GM12878 (cell line): ENCODE measurements around the gene PRSS33. TPM values are rescaled to one million over a fixed set of nuclear protein-coding genes. Genes with fewer than 3 reads are reported as not detected.

ENCODE experiments used
- ATAC-seq: fragments of 200-7000 bp; cut with Tn5 transposase; 3 replicates; pipeline ENCODE4 v1.9.1; 2020; ENCODE audit warnings: mild to moderate bottlenecking, moderate library complexity
- BruUV-seq: library from RNA; stranded (reverse); fragments of 400-500 nt; replicated peaks from 2 replicates; lab custom pipeline; 2021; lab: Mats Ljungman, UMichigan
- CTCF ChIA-PET: fragments of 300-600 bp; sonication (Branson Sonifier 250); formaldehyde crosslinking; extraction: SDS; loops from one replicate; lab custom pipeline; 2021; ENCODE audit warnings: inconsistent platforms; lab: Yijun Ruan, JAX
- POLR2A ChIA-PET: fragments of 350-600 bp; formaldehyde crosslinking; extraction: SDS; loops from one replicate; lab custom pipeline; 2021; ENCODE audit warnings: inconsistent platforms; lab: Charles Lee
- RAD21 ChIA-PET: fragments of 300-600 bp; sonication (Branson Sonifier 250); formaldehyde crosslinking; loops from one replicate; lab custom pipeline; 2023; ENCODE audit warnings: antibody characterized with exemption; ENCODE audit not compliant: unreplicated experiment; lab: Charles Lee
- SMC1A ChIA-PET: fragments of 300-600 bp; sonication (Branson Sonifier 250); formaldehyde crosslinking; loops from one replicate; lab custom pipeline; 2023; ENCODE audit not compliant: unreplicated experiment, uncharacterized antibody; lab: Charles Lee
- DNase-seq: peaks from one replicate; pipeline ENCODE4 v3.0.0-alpha.2; 2011; ENCODE audit warnings: low read depth, low spot score
- FAIRE-seq: peaks from 3 replicates; lab custom pipeline; 2011; peaks lifted over from hg19 to GRCh38; lab: Jason Lieb, UNC
- H2AFZ ChIP-seq: 2 replicates; pipeline ENCODE4 v1.6.0; 2011; ENCODE audit warnings: low read depth, low read length, control low read depth; ENCODE audit not compliant: control insufficient read depth
- H3K27ac ChIP-seq: 2 replicates; pipeline ENCODE4 v1.5.1; 2011; ENCODE audit warnings: control low read depth; ENCODE audit not compliant: control insufficient read depth, insufficient read depth
- H3K27me3 ChIP-seq, 2 experiments: replicated peaks in 1 of 2; 2 replicates each; pipeline versions ENCODE4 v1.6.0 to v1.6.1; 2011; ENCODE audit warnings: low read length in 1 of 2; ENCODE audit not compliant: control insufficient read depth in 2 of 2, insufficient read depth in 2 of 2
- H3K36me3 ChIP-seq, 2 experiments: 2 replicates each; pipeline ENCODE4 v1.5.1; 2011; ENCODE audit warnings: low read length in 1 of 2; ENCODE audit not compliant: control insufficient read depth in 2 of 2, insufficient read depth in 2 of 2
- H3K4me1 ChIP-seq: 2 replicates; pipeline ENCODE4 v1.6.1; 2011; ENCODE audit warnings: mild to moderate bottlenecking, low read length, moderate library complexity, mixed read lengths; ENCODE audit not compliant: control insufficient read depth, insufficient read depth
- H3K4me2 ChIP-seq: 2 replicates; pipeline ENCODE4 v1.6.0; 2011; ENCODE audit warnings: control low read depth; ENCODE audit not compliant: control insufficient read depth, insufficient read depth
- H3K4me3 ChIP-seq: fragments of 200-600 bp; sonication (generic); 2 replicates; pipeline ENCODE4 v1.5.1; 2016
- H3K79me2 ChIP-seq: 2 replicates; pipeline ENCODE4 v1.6.0; 2011; ENCODE audit warnings: low read length; ENCODE audit not compliant: control insufficient read depth, insufficient read depth
- H3K9ac ChIP-seq: 2 replicates; pipeline ENCODE4 v1.8.0; 2011; ENCODE audit warnings: low read length, control low read depth, mixed read lengths; ENCODE audit not compliant: control insufficient read depth, insufficient read depth
- H3K9me3 ChIP-seq: replicated peaks from 3 replicates; pipeline ENCODE4 v1.5.1; 2011; ENCODE audit warnings: mild to moderate bottlenecking, low read length; ENCODE audit not compliant: control insufficient read depth, insufficient read depth
- H4K20me1 ChIP-seq: 2 replicates; pipeline ENCODE4 v1.6.0; 2011; ENCODE audit not compliant: control insufficient read depth, insufficient read depth
- CREB1 ChIP-seq: IDR thresholded peaks from 2 replicates; pipeline ENCODE4 v1.6.1; 2012; ENCODE audit warnings: low read depth, mild to moderate bottlenecking, inconsistent platforms
- CREM ChIP-seq: IDR thresholded peaks from 2 replicates; pipeline ENCODE4 v1.6.1; 2014; ENCODE audit warnings: antibody characterized with exemption, low read depth
- EED ChIP-seq: sonication (generic); IDR thresholded peaks from 2 replicates; pipeline ENCODE4 v1.6.1; 2016; ENCODE audit warnings: antibody characterized with exemption, low read depth
- EGR1 ChIP-seq, 2 experiments: IDR thresholded peaks; 1 replicate in 1 of 2; 2 replicates in 1 of 2; pipeline ENCODE4 v1.6.1; 2011 to 2012; ENCODE audit warnings: low read depth in 2 of 2, low read length in 2 of 2, borderline replicate concordance in 1 of 2, mild to moderate bottlenecking in 1 of 2, moderate library complexity in 1 of 2
- HDGF ChIP-seq: fragments of 450-650 bp; IDR thresholded peaks from 2 replicates; pipeline ENCODE4 v1.6.1; 2016; ENCODE audit warnings: antibody characterized with exemption
- NR2C1 ChIP-seq: fragments of 450-650 bp; IDR thresholded peaks from 2 replicates; pipeline ENCODE4 v1.6.1; 2017; ENCODE audit warnings: antibody characterized with exemption, mild to moderate bottlenecking, moderate library complexity
- POLR2A ChIP-seq: IDR thresholded peaks from 2 replicates; pipeline ENCODE4 v1.6.1; 2011; ENCODE audit warnings: low read depth, mild to moderate bottlenecking, low read length
- POLR2AphosphoS5 ChIP-seq: IDR thresholded peaks from 2 replicates; pipeline ENCODE4 v1.6.1; 2011; ENCODE audit warnings: mild to moderate bottlenecking, low read length, inconsistent platforms
- SMAD5 ChIP-seq: IDR thresholded peaks from 2 replicates; pipeline ENCODE4 v1.6.1; 2016; ENCODE audit warnings: antibody characterized with exemption, low read depth
- SMC3 ChIP-seq: IDR thresholded peaks from 2 replicates; pipeline ENCODE4 v1.6.1; 2011; ENCODE audit warnings: low read length, improper control_type of control experiment, borderline replicate concordance
- STAT3 ChIP-seq: IDR thresholded peaks from 2 replicates; pipeline ENCODE4 v1.6.1; 2011; ENCODE audit warnings: low read depth, low read length, improper control_type of control experiment
- WGBS: methylation state at CpG from one replicate; pipeline ENCODE4 v1.1.6; 2016; ENCODE audit warnings: low lambda C conversion rate; ENCODE audit not compliant: insufficient replicate concordance, insufficient coverage; ENCODE audit errors: missing lambda C conversion rate; 5-methylcytosine and 5-hydroxymethylcytosine counted together
- in situ Hi-C: fragments of 300-500 bp; cut with MboI; formaldehyde crosslinking; loops from 9 replicates; pipeline ENCODE4 v1.14.3; 2018; ENCODE audit warnings: mixed read lengths
- intact Hi-C: fragments of 100-400 bp; cut with micrococcal nuclease; formaldehyde crosslinking; loops from one replicate; pipeline ENCODE4 v1.14.2; 2022; ENCODE audit not compliant: unreplicated experiment
- polyA plus RNA-seq, 11 experiments: library from polyadenylated mRNA; depleted of rRNA in 4 of 11; unstranded in 6 of 11; stranded (reverse) in 5 of 11; fragments of >200 nt; fragmentation: Nextera tagmentation in 4 of 11; fragmentation: Illumina TruSeq in 1 of 11; extraction: Ambion mirVana in 4 of 11; extraction: Trizol in 1 of 11; gene quantifications; 1 replicate in 1 of 11; 2 replicates in 10 of 11; pipeline versions ENCODE4 v1.2.1 to v1.2.3, GENCODE V29; 2011 to 2016; ENCODE audit warnings: inconsistent platforms in 2 of 11, missing spikeins in 2 of 11, low read depth in 1 of 11
- small RNA-seq: library from RNA; depleted of rRNA; stranded (forward); fragments of <200 nt; gene quantifications from one replicate; pipeline ENCODE3, GENCODE V24; 2014
- total RNA-seq, 4 experiments: library from RNA; depleted of rRNA in 3 of 4; stranded (reverse); fragments of >200 nt in 3 of 4; fragmentation: Illumina TruSeq in 1 of 4; extraction: Trizol in 1 of 4; gene quantifications; 2 replicates each; pipeline versions ENCODE4 v1.2.1 to v1.2.3, GENCODE V29; 2013 to 2021
- TF ChIP-seq, protein P1 (sequence below): IDR thresholded peaks from 2 replicates; pipeline ENCODE4 v1.6.1; 2012; ENCODE audit warnings: low read depth, low read length, improper control_type of control experiment
- TF ChIP-seq, protein P2 (sequence below): fragments of 450-650 bp; IDR thresholded peaks from 2 replicates; pipeline ENCODE4 v1.6.1; 2017; ENCODE audit warnings: antibody characterized with exemption, mild to moderate bottlenecking, moderate library complexity

The PRSS33 gene
- total and polyA plus RNA-seq, 10 of the 15 experiments (the other 5 are each of a cell fraction or from before 2014, with no cell fraction given) = not detected

DNA sequence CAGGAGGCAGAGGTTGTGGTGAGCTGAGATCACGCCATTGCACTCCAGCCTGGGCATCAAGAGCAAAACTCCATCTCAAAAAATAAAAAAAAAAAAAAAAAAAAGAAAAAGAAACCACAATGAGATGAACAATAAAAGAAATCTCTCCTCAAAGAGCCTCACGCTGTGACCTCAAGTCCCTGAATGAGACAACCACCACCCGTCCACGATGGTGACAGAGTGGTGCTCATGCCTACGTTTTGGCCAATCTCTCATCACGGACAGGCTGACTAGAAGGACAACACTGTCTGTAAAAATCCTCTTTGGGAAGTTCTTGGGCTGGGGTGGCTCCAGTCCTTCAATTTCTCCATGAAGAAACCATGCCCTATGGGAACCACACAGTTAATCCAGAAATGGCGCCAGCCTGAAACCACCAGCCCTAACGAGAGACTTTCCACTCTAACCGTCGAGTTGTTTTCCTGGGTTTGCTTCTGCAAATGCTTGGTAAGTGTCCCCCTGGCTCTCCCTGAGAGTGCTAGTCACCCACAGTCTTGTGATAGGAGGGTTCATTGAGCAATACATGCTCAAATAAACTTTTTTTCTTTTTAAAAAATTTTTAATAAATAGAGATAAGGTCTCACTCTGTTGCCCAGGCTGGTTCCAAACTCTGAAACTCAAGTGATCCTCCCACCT is 52.4 kb downstream of the PRSS33 start:
- Histone ChIP-seq H3K4me1 (no peaks in the 10 kb centered on the region), H3K36me3 (no peaks in the 10 kb centered on the region), H3K27ac (no peak overlapping the region)
- CTCF ChIA-PET = no interaction called here
- POLR2A ChIA-PET = no interaction called here
- WGBS = 44% methylated on average over 10 of the region's 10 CpGs
- intact Hi-C loops = no loop called here
- ATAC-seq = no peak
- TF ChIP-seq HDGF = no peak
- TF ChIP-seq POLR2AphosphoS5 = no peak
- TF ChIP-seq, protein P1, sequence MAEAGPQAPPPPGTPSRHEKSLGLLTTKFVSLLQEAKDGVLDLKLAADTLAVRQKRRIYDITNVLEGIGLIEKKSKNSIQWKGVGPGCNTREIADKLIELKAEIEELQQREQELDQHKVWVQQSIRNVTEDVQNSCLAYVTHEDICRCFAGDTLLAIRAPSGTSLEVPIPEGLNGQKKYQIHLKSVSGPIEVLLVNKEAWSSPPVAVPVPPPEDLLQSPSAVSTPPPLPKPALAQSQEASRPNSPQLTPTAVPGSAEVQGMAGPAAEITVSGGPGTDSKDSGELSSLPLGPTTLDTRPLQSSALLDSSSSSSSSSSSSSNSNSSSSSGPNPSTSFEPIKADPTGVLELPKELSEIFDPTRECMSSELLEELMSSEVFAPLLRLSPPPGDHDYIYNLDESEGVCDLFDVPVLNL = no peak
- no peak for TF ChIP-seq EED
- no peak for TF ChIP-seq NR2C1
- no peak for TF ChIP-seq POLR2A
- no peak for TF ChIP-seq CREB1
- TF ChIP-seq, protein P2, sequence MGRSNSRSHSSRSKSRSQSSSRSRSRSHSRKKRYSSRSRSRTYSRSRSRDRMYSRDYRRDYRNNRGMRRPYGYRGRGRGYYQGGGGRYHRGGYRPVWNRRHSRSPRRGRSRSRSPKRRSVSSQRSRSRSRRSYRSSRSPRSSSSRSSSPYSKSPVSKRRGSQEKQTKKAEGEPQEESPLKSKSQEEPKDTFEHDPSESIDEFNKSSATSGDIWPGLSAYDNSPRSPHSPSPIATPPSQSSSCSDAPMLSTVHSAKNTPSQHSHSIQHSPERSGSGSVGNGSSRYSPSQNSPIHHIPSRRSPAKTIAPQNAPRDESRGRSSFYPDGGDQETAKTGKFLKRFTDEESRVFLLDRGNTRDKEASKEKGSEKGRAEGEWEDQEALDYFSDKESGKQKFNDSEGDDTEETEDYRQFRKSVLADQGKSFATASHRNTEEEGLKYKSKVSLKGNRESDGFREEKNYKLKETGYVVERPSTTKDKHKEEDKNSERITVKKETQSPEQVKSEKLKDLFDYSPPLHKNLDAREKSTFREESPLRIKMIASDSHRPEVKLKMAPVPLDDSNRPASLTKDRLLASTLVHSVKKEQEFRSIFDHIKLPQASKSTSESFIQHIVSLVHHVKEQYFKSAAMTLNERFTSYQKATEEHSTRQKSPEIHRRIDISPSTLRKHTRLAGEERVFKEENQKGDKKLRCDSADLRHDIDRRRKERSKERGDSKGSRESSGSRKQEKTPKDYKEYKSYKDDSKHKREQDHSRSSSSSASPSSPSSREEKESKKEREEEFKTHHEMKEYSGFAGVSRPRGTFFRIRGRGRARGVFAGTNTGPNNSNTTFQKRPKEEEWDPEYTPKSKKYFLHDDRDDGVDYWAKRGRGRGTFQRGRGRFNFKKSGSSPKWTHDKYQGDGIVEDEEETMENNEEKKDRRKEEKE = no peak
- no peak for TF ChIP-seq SMC3
- TF ChIP-seq STAT3 = no peak
- TF ChIP-seq EGR1 (IDR thresholded peaks at IDR 0.05; ENCODE audit: borderline replicate concordance in 1 of 2, low read depth in 2 of 2, low read length in 2 of 2) = no peak
- TF ChIP-seq SMAD5 = no peak
- no peak for TF ChIP-seq CREM
- TF ChIP-seq, all 136 proteins: peak for 0
- Histone ChIP-seq H3K79me2 (no peaks in the 10 kb centered on the region), H3K4me2 (no peak overlapping the region), H4K20me1 (no peaks in the 10 kb centered on the region), H3K9ac (no peak overlapping the region), H3K9me3 (no peaks in the 10 kb centered on the region), H3K4me3 (no peak overlapping the region), H2AFZ (no peak overlapping the region), H3K27me3 (no peaks in the 10 kb centered on the region)
- no peak for FAIRE-seq
- RAD21 ChIA-PET = no interaction called here
- SMC1A ChIA-PET = no interaction called here
- no peak for DNase-seq
- in situ Hi-C loops = no loop called here
- no TSS peak for BruUV-seq

Small RNAs within 50 kb of the gene (small RNA-seq; reads per million reads assigned to genes)
- not detected for gene SNORA3C

Other genes starting within 250 kb of the PRSS33 start
Only the 7 nearest of the 20 such genes appear.
- gene PRSS27, start 67.3 kb downstream of the PRSS33 start, total RNA-seq (2014; rRNA removed) = 0.71 and 1.4 TPM in 2 replicates
- 0.27 and 0.37 TPM in 2 replicates for gene PRSS27, start 67.3 kb downstream of the PRSS33 start, total RNA-seq (2014; rRNA removed; fragmentation: Illumina TruSeq; extraction: Trizol)
- gene PRSS27, start 67.3 kb downstream of the PRSS33 start, total RNA-seq (2021) = 0.97 and 1.8 TPM in 2 replicates
- gene PRSS27, start 67.3 kb downstream of the PRSS33 start, polyA plus RNA-seq (2011; rRNA removed) = 0.49 and 0.65 TPM in 2 replicates
- gene PRSS27, start 67.3 kb downstream of the PRSS33 start, polyA plus RNA-seq (2014; fragmentation: Illumina TruSeq; extraction: Trizol) = 0.18 TPM in 1 of 2 replicates, not detected in the other
- gene PRSS27, start 67.3 kb downstream of the PRSS33 start, polyA plus RNA-seq (2014; fragmentation: Nextera tagmentation; extraction: Ambion mirVana) = not detected
- 0.86 and 1.8 TPM in 2 replicates for gene PRSS27, start 67.3 kb downstream of the PRSS33 start, polyA plus RNA-seq (2014; rRNA removed)
- gene PRSS27, start 67.3 kb downstream of the PRSS33 start, polyA plus RNA-seq (2016; fragmentation: Nextera tagmentation; extraction: Ambion mirVana) = under 1 TPM; 0.21 to 0.36 TPM
- 45.0 and 58.5 TPM in 2 replicates for gene SRRM2, start 34.9 kb downstream of the PRSS33 start, total RNA-seq (2014; rRNA removed)
- 66.4 and 68.1 TPM in 2 replicates for gene SRRM2, start 34.9 kb downstream of the PRSS33 start, total RNA-seq (2014; rRNA removed; fragmentation: Illumina TruSeq; extraction: Trizol)
- 420 and 483 TPM in 2 replicates for gene SRRM2, start 34.9 kb downstream of the PRSS33 start, total RNA-seq (2021)
- 96.5 and 129 TPM in 2 replicates for gene SRRM2, start 34.9 kb downstream of the PRSS33 start, polyA plus RNA-seq (2011; rRNA removed)
- gene SRRM2, start 34.9 kb downstream of the PRSS33 start, polyA plus RNA-seq (2014; fragmentation: Illumina TruSeq; extraction: Trizol) = 402 and 463 TPM in 2 replicates
- 10 to 100 TPM; 30.1 to 73.0 TPM for gene SRRM2, start 34.9 kb downstream of the PRSS33 start, polyA plus RNA-seq (2014; fragmentation: Nextera tagmentation; extraction: Ambion mirVana)
- gene SRRM2, start 34.9 kb downstream of the PRSS33 start, polyA plus RNA-seq (2014; rRNA removed) = 502 and 661 TPM in 2 replicates
- 100 to 1,000 TPM; 262 to 266 TPM for gene SRRM2, start 34.9 kb downstream of the PRSS33 start, polyA plus RNA-seq (2016; fragmentation: Nextera tagmentation; extraction: Ambion mirVana)
- gene ELOB, start 10.3 kb downstream of the PRSS33 start, total RNA-seq (2014; rRNA removed) = 177 and 258 TPM in 2 replicates
- gene ELOB, start 10.3 kb downstream of the PRSS33 start, total RNA-seq (2014; rRNA removed; fragmentation: Illumina TruSeq; extraction: Trizol) = 133 and 154 TPM in 2 replicates
- gene ELOB, start 10.3 kb downstream of the PRSS33 start, total RNA-seq (2021) = 211 and 219 TPM in 2 replicates
- gene ELOB, start 10.3 kb downstream of the PRSS33 start, polyA plus RNA-seq (2011; rRNA removed) = 72.8 and 219 TPM in 2 replicates
- gene ELOB, start 10.3 kb downstream of the PRSS33 start, polyA plus RNA-seq (2014; fragmentation: Illumina TruSeq; extraction: Trizol) = 5.0 and 86.9 TPM in 2 replicates
- gene ELOB, start 10.3 kb downstream of the PRSS33 start, polyA plus RNA-seq (2014; fragmentation: Nextera tagmentation; extraction: Ambion mirVana) = 100 to 1,000 TPM; 752 to 823 TPM
- 268 and 337 TPM in 2 replicates for gene ELOB, start 10.3 kb downstream of the PRSS33 start, polyA plus RNA-seq (2014; rRNA removed)
- 100 to 1,000 TPM; 487 to 534 TPM for gene ELOB, start 10.3 kb downstream of the PRSS33 start, polyA plus RNA-seq (2016; fragmentation: Nextera tagmentation; extraction: Ambion mirVana)
- not detected in 2 replicates for gene PRSS41, start 10.9 kb upstream of the PRSS33 start, total RNA-seq (2014; rRNA removed)
- not detected in 2 replicates for gene PRSS41, start 10.9 kb upstream of the PRSS33 start, total RNA-seq (2014; rRNA removed; fragmentation: Illumina TruSeq; extraction: Trizol)
- gene PRSS41, start 10.9 kb upstream of the PRSS33 start, total RNA-seq (2021) = not detected in 2 replicates
- not detected in 2 replicates for gene PRSS41, start 10.9 kb upstream of the PRSS33 start, polyA plus RNA-seq (2011; rRNA removed)
- gene PRSS41, start 10.9 kb upstream of the PRSS33 start, polyA plus RNA-seq (2014; fragmentation: Illumina TruSeq; extraction: Trizol) = not detected in 2 replicates
- not detected for gene PRSS41, start 10.9 kb upstream of the PRSS33 start, polyA plus RNA-seq (2014; fragmentation: Nextera tagmentation; extraction: Ambion mirVana)
- gene PRSS41, start 10.9 kb upstream of the PRSS33 start, polyA plus RNA-seq (2014; rRNA removed) = not detected in 2 replicates
- gene PRSS41, start 10.9 kb upstream of the PRSS33 start, polyA plus RNA-seq (2016; fragmentation: Nextera tagmentation; extraction: Ambion mirVana) = not detected
- gene PRSS21, start 29.7 kb upstream of the PRSS33 start, total RNA-seq (2014; rRNA removed) = 34.3 and 40.1 TPM in 2 replicates
- gene PRSS21, start 29.7 kb upstream of the PRSS33 start, total RNA-seq (2014; rRNA removed; fragmentation: Illumina TruSeq; extraction: Trizol) = 23.3 and 23.6 TPM in 2 replicates
- gene PRSS21, start 29.7 kb upstream of the PRSS33 start, total RNA-seq (2021) = 49.8 and 58.3 TPM in 2 replicates
- gene PRSS21, start 29.7 kb upstream of the PRSS33 start, polyA plus RNA-seq (2011; rRNA removed) = not detected in 2 replicates
- 27.2 and 34.7 TPM in 2 replicates for gene PRSS21, start 29.7 kb upstream of the PRSS33 start, polyA plus RNA-seq (2014; fragmentation: Illumina TruSeq; extraction: Trizol)
- gene PRSS21, start 29.7 kb upstream of the PRSS33 start, polyA plus RNA-seq (2014; fragmentation: Nextera tagmentation; extraction: Ambion mirVana) = 10 to 100 TPM in 1 of 2 experiments, 1 to 10 TPM in 1; 5.3 to 18.4 TPM
- gene PRSS21, start 29.7 kb upstream of the PRSS33 start, polyA plus RNA-seq (2014; rRNA removed) = 45.1 and 52.2 TPM in 2 replicates
- gene PRSS21, start 29.7 kb upstream of the PRSS33 start, polyA plus RNA-seq (2016; fragmentation: Nextera tagmentation; extraction: Ambion mirVana) = 10 to 100 TPM; 67.0 to 73.4 TPM
- gene ZG16B, start 42.7 kb upstream of the PRSS33 start, total RNA-seq (2014; rRNA removed) = 6.8 and 10.0 TPM in 2 replicates
- gene ZG16B, start 42.7 kb upstream of the PRSS33 start, total RNA-seq (2014; rRNA removed; fragmentation: Illumina TruSeq; extraction: Trizol) = 5.4 and 6.1 TPM in 2 replicates
- gene ZG16B, start 42.7 kb upstream of the PRSS33 start, total RNA-seq (2021) = 5.4 and 7.5 TPM in 2 replicates
- 1.2 and 2.3 TPM in 2 replicates for gene ZG16B, start 42.7 kb upstream of the PRSS33 start, polyA plus RNA-seq (2011; rRNA removed)
- 5.6 and 8.2 TPM in 2 replicates for gene ZG16B, start 42.7 kb upstream of the PRSS33 start, polyA plus RNA-seq (2014; fragmentation: Illumina TruSeq; extraction: Trizol)
- gene ZG16B, start 42.7 kb upstream of the PRSS33 start, polyA plus RNA-seq (2014; fragmentation: Nextera tagmentation; extraction: Ambion mirVana) = 1 to 10 TPM in 1 of 2 experiments, under 1 TPM in 1; 1.00 to 3.7 TPM
- gene ZG16B, start 42.7 kb upstream of the PRSS33 start, polyA plus RNA-seq (2014; rRNA removed) = 9.6 and 11.6 TPM in 2 replicates
- gene ZG16B, start 42.7 kb upstream of the PRSS33 start, polyA plus RNA-seq (2016; fragmentation: Nextera tagmentation; extraction: Ambion mirVana) = 1 to 10 TPM; 8.2 to 8.6 TPM
- gene PRSS22, start 70.6 kb upstream of the PRSS33 start, total RNA-seq (2014; rRNA removed) = not detected in 2 replicates
- gene PRSS22, start 70.6 kb upstream of the PRSS33 start, total RNA-seq (2014; rRNA removed; fragmentation: Illumina TruSeq; extraction: Trizol) = not detected in 2 replicates
- gene PRSS22, start 70.6 kb upstream of the PRSS33 start, total RNA-seq (2021) = not detected in 2 replicates
- gene PRSS22, start 70.6 kb upstream of the PRSS33 start, polyA plus RNA-seq (2011; rRNA removed) = not detected in 2 replicates
- gene PRSS22, start 70.6 kb upstream of the PRSS33 start, polyA plus RNA-seq (2014; fragmentation: Illumina TruSeq; extraction: Trizol) = not detected in 2 replicates
- gene PRSS22, start 70.6 kb upstream of the PRSS33 start, polyA plus RNA-seq (2014; fragmentation: Nextera tagmentation; extraction: Ambion mirVana) = not detected
- gene PRSS22, start 70.6 kb upstream of the PRSS33 start, polyA plus RNA-seq (2014; rRNA removed) = not detected in 2 replicates
- not detected for gene PRSS22, start 70.6 kb upstream of the PRSS33 start, polyA plus RNA-seq (2016; fragmentation: Nextera tagmentation; extraction: Ambion mirVana)